HG02798 (cell line): ENCODE data around the gene EYS.

Experiments used
- ATAC-seq: cut with Tn5 transposase; IDR thresholded peaks from one replicate; pipeline ENCODE4 v1.9.1; 2021; ENCODE audit warnings: mild to moderate bottlenecking; ENCODE audit not compliant: unreplicated experiment, poor library complexity

Gene EYS

GRCh38 chr6:64996301-64996700 lies 710.7 kb downstream of the EYS start:
- no peak for ATAC-seq

- no peak for ATAC-seq
These were observed 716.2 kb downstream of the EYS start for GRCh38 chr6:64990652-64991304.

- no peak for ATAC-seq
These were observed 718.9 kb downstream of the EYS start for GRCh38 chr6:64988148-64988547.

GRCh38 chr6:64987066-64987465 lies 720.0 kb downstream of the EYS start:
- no peak for ATAC-seq

GRCh38 chr6:64985726-64986125 lies 721.3 kb downstream of the EYS start:
- ATAC-seq = no peak

- ATAC-seq = no peak
These were observed 722.1 kb downstream of the EYS start for GRCh38 chr6:64984948-64985347.

GRCh38 chr6:64983089-64983488 lies 723.9 kb downstream of the EYS start:
- ATAC-seq = no peak

- no peak for ATAC-seq
These were observed 733.9 kb downstream of the EYS start for GRCh38 chr6:64973142-64973541.

GRCh38 chr6:64969139-64969538 lies 737.9 kb downstream of the EYS start:
- no peak for ATAC-seq

GRCh38 chr6:64955435-64955848 lies 751.6 kb downstream of the EYS start:
- no peak for ATAC-seq

GRCh38 chr6:64949257-64949656 lies 757.8 kb downstream of the EYS start:
- ATAC-seq = no peak

GRCh38 chr6:64948261-64948660 lies 758.8 kb downstream of the EYS start:
- ATAC-seq = no peak

- ATAC-seq = no peak
These were observed 761.6 kb downstream of the EYS start for GRCh38 chr6:64945450-64945849.

- no peak for ATAC-seq
These were observed 774.5 kb downstream of the EYS start for GRCh38 chr6:64932486-64932885.

GRCh38 chr6:64930681-64931080 lies 776.3 kb downstream of the EYS start:
- no peak for ATAC-seq

GRCh38 chr6:64926051-64926450 lies 781.0 kb downstream of the EYS start:
- ATAC-seq = no peak

- ATAC-seq = no peak
These were observed 786.8 kb downstream of the EYS start for GRCh38 chr6:64920257-64920656.

GRCh38 chr6:64914124-64914523 lies 792.9 kb downstream of the EYS start:
- no peak for ATAC-seq

GRCh38 chr6:64912966-64913365 lies 794.1 kb downstream of the EYS start:
- ATAC-seq = no peak

GRCh38 chr6:64908104-64908503 lies 798.9 kb downstream of the EYS start:
- ATAC-seq = no peak

- no peak for ATAC-seq
These were observed 802.4 kb downstream of the EYS start for GRCh38 chr6:64904616-64905015.

- ATAC-seq = no peak
These were observed 804.4 kb downstream of the EYS start for GRCh38 chr6:64902596-64902995.

GRCh38 chr6:64896939-64897338 lies 810.1 kb downstream of the EYS start:
- no peak for ATAC-seq
